IMR-90 (cell line): Measurements from ENCODE around the gene GMCL2. TPM values are rescaled to one million over a fixed set of nuclear protein-coding genes. Genes with fewer than 3 reads are reported as not detected.

Source experiments
- ATAC-seq: fragments of 200-7000 bp; cut with Tn5 transposase; 2 replicates; pipeline ENCODE4 v1.9.1; 2020; ENCODE audit warnings: low read depth, mild to moderate bottlenecking, moderate library complexity
- BruUV-seq: library from RNA; stranded (reverse); fragments of 400-500 nt; replicated peaks from 2 replicates; lab custom pipeline; 2021; lab: Mats Ljungman, UMichigan
- CTCF ChIA-PET: fragments of 300-600 bp; formaldehyde crosslinking; extraction: SDS; loops from one replicate; lab custom pipeline; 2021; ENCODE audit warnings: antibody characterized with exemption; lab: Yijun Ruan, JAX
- POLR2A ChIA-PET: fragments of 300-600 bp; sonication (Branson Sonifier 250); formaldehyde crosslinking; loops from one replicate; lab custom pipeline; 2022; ENCODE audit warnings: antibody characterized with exemption; ENCODE audit not compliant: unreplicated experiment; lab: Charles Lee
- DNase-seq: peaks from one replicate; pipeline ENCODE4 v3.0.0; 2013
- H2AFZ ChIP-seq: replicated peaks from 2 replicates; pipeline ENCODE3; 2013; ENCODE audit warnings: low read length, mild to moderate bottlenecking; ENCODE audit not compliant: poor library complexity
- H2AK5ac ChIP-seq: 2 replicates; pipeline ENCODE4 v1.6.1; 2013; ENCODE audit warnings: low read depth, low read length, inconsistent platforms
- H2AK9ac ChIP-seq: replicated peaks from 2 replicates; pipeline ENCODE3; 2013; ENCODE audit warnings: mild to moderate bottlenecking, low read depth, low read length, moderate library complexity; ENCODE audit not compliant: poor library complexity
- H2BK120ac ChIP-seq: 2 replicates; pipeline ENCODE4 v1.6.1; 2013; ENCODE audit warnings: low read depth, low read length, inconsistent platforms
- H2BK15ac ChIP-seq: 3 replicates; pipeline ENCODE4 v1.6.1; 2013; ENCODE audit warnings: low read depth, low read length, inconsistent platforms
- H2BK20ac ChIP-seq: 2 replicates; pipeline ENCODE4 v1.6.1; 2013; ENCODE audit warnings: low read depth, mild to moderate bottlenecking, inconsistent platforms, low read length, moderate library complexity
- H2BK5ac ChIP-seq: 2 replicates; pipeline ENCODE4 v1.6.1; 2013; ENCODE audit warnings: mild to moderate bottlenecking, low read depth, low read length, inconsistent platforms; ENCODE audit not compliant: poor library complexity, severe bottlenecking
- H3K14ac ChIP-seq: replicated peaks from 2 replicates; pipeline ENCODE4 v1.6.1; 2013; ENCODE audit warnings: low read depth, low read length, inconsistent platforms
- H3K18ac ChIP-seq: 2 replicates; pipeline ENCODE4 v1.6.1; 2013; ENCODE audit warnings: low read depth, low read length, control low read depth
- H3K23ac ChIP-seq: 2 replicates; pipeline ENCODE4 v1.6.1; 2013; ENCODE audit warnings: low read depth, low read length, inconsistent platforms
- H3K27ac ChIP-seq: 2 replicates; pipeline ENCODE4 v1.5.1; 2013; ENCODE audit warnings: mild to moderate bottlenecking, control low read depth, low read length; ENCODE audit not compliant: insufficient read depth
- H3K27me3 ChIP-seq: 2 replicates; pipeline ENCODE4 v1.6.1; 2013; ENCODE audit warnings: low read length; ENCODE audit not compliant: control insufficient read depth, insufficient read depth
- H3K36me3 ChIP-seq: 2 replicates; pipeline ENCODE4 v1.6.1; 2013; ENCODE audit warnings: low read length, mixed read lengths; ENCODE audit not compliant: control insufficient read depth, insufficient read depth
- H3K4ac ChIP-seq: 2 replicates; pipeline ENCODE4 v1.6.1; 2013; ENCODE audit warnings: low read depth, low read length, inconsistent platforms
- H3K4me1 ChIP-seq: 2 replicates; pipeline ENCODE4 v1.6.1; 2013; ENCODE audit warnings: low read length, mixed read lengths; ENCODE audit not compliant: control insufficient read depth, insufficient read depth
- H3K4me2 ChIP-seq: 2 replicates; pipeline ENCODE4 v1.6.1; 2013; ENCODE audit warnings: low read depth, mild to moderate bottlenecking, control low read depth, low read length, moderate library complexity
- H3K4me3 ChIP-seq: 2 replicates; pipeline ENCODE4 v1.5.1; 2013; ENCODE audit warnings: low read depth, mild to moderate bottlenecking, control low read depth, low read length, moderate library complexity; ENCODE audit not compliant: insufficient read depth
- H3K56ac ChIP-seq: 2 replicates; pipeline ENCODE4 v1.6.1; 2013; ENCODE audit warnings: low read length, inconsistent platforms; ENCODE audit not compliant: insufficient read depth; ENCODE audit errors: extremely low read depth
- H3K79me1 ChIP-seq, 2 experiments: 2 replicates each; pipeline ENCODE4 v1.6.1; 2013; ENCODE audit warnings: low read length in 2 of 2, inconsistent platforms in 1 of 2, low read depth in 1 of 2
- H3K9ac ChIP-seq: 2 replicates; pipeline ENCODE4 v1.6.1; 2013; ENCODE audit warnings: low read depth, low read length, control low read depth
- H3K9me1 ChIP-seq: 2 replicates; pipeline ENCODE4 v1.6.1; 2013; ENCODE audit warnings: low read length, inconsistent platforms; ENCODE audit not compliant: insufficient read depth
- H3K9me3 ChIP-seq: 2 replicates; pipeline ENCODE4 v1.6.1; 2013; ENCODE audit warnings: low read length; ENCODE audit not compliant: control insufficient read depth, insufficient read depth
- H4K20me1 ChIP-seq: 2 replicates; pipeline ENCODE4 v1.6.1; 2013; ENCODE audit warnings: low read length, inconsistent platforms; ENCODE audit not compliant: insufficient read depth
- H4K5ac ChIP-seq: 2 replicates; pipeline ENCODE4 v1.6.1; 2013; ENCODE audit warnings: mild to moderate bottlenecking, low read depth, low read length, control low read depth
- H4K8ac ChIP-seq, 2 experiments: 2 replicates each; pipeline ENCODE4 v1.6.1; 2013; ENCODE audit warnings: low read depth in 2 of 2, low read length in 2 of 2, control low read depth in 1 of 2, inconsistent platforms in 1 of 2
- H4K91ac ChIP-seq: 2 replicates; pipeline ENCODE4 v1.6.1; 2013; ENCODE audit warnings: low read depth, low read length, inconsistent platforms; ENCODE audit not compliant: insufficient read depth
- CEBPB ChIP-seq: IDR thresholded peaks from 2 replicates; pipeline ENCODE4 v1.6.1; 2012; ENCODE audit warnings: low read depth, low read length, improper control_type of control experiment
- CTCF ChIP-seq: conservative IDR thresholded peaks from 2 replicates; pipeline ENCODE4 v1.5.1; 2012; ENCODE audit warnings: mild to moderate bottlenecking, low read depth, low read length, improper control_type of control experiment
- MAFK ChIP-seq: IDR thresholded peaks from 2 replicates; pipeline ENCODE4 v1.6.1; 2012; ENCODE audit warnings: low read depth, low read length, improper control_type of control experiment
- NFE2L2 ChIP-seq: fragments of 150-350 bp; IDR thresholded peaks from 2 replicates; pipeline ENCODE4 v1.6.1; 2016; ENCODE audit warnings: low read depth, mild to moderate bottlenecking, low read length
- SMC3 ChIP-seq: fragments of 150-350 bp; IDR thresholded peaks from 2 replicates; pipeline ENCODE4 v1.6.1; 2016; ENCODE audit warnings: low read depth, mild to moderate bottlenecking, antibody characterized with exemption, low read length, moderate library complexity
- WGBS, 2 experiments: methylation state at CpG; one replicate each; pipeline versions ENCODE4 v1.1.5 to v1.1.7; 2013; ENCODE audit warnings: missing lambda C conversion rate in 2 of 2; ENCODE audit not compliant: insufficient read length in 1 of 2; ENCODE audit errors: extremely low coverage in 2 of 2; 5-methylcytosine and 5-hydroxymethylcytosine counted together
- dilution Hi-C: fragments of 300-500 bp; cut with HindIII; formaldehyde crosslinking; loops from one replicate; pipeline ENCODE4 v1.14.3; 2018; ENCODE audit warnings: low sequenced_read_pairs; ENCODE audit not compliant: unreplicated experiment
- in situ Hi-C: fragments of 300-500 bp; cut with MboI; formaldehyde crosslinking; loops from 3 replicates; pipeline ENCODE4 v1.14.3; 2019; ENCODE audit warnings: low sequenced_read_pairs, inconsistent platforms, mixed read lengths
- intact Hi-C: fragments of 100-400 bp; cut with micrococcal nuclease; formaldehyde crosslinking; loops from 2 replicates; pipeline ENCODE4 v1.10.0; 2022
- polyA plus RNA-seq, 3 experiments: library from polyadenylated mRNA; depleted of rRNA; stranded (reverse); fragments of >200 nt; gene quantifications; 2 replicates each; pipeline ENCODE4 v1.2.3, GENCODE V29; 2012; ENCODE audit warnings: low replicate concordance in 1 of 3
- total RNA-seq: library from RNA; depleted of rRNA; stranded (reverse); fragments of >200 nt; gene quantifications from 2 replicates; pipeline ENCODE4 v1.2.3, GENCODE V29; 2012

The GMCL2 gene
- total and polyA plus RNA-seq, 2 of the 4 experiments (the other 2 are of a cell fraction) = not detected

- H3K18ac ChIP-seq = no peak overlapping the region
- no peak overlapping the region for H3K23ac ChIP-seq
- in situ Hi-C loops = loop anchor here (10.0 to 25.0 kb wide), 2 partner anchors 214 to 546 kb away; partner anchors contain the start of gene B4GALT7
- no peaks in the 10 kb centered on the region for H3K27me3 ChIP-seq
- no peak overlapping the region for H3K14ac ChIP-seq
- H3K4ac ChIP-seq = no peak overlapping the region
- no peak overlapping the region for H2BK5ac ChIP-seq
- H2AK5ac ChIP-seq = no peak overlapping the region
- ChIA-PET CTCF (no interaction called here), POLR2A (no interaction called here)
- H2AK9ac ChIP-seq = peak overlapping the region; percentile 70
- BruUV-seq = no TSS peak
- DNase-seq = no peak
- no peaks in the 10 kb centered on the region for H3K9me3 ChIP-seq
- no peak for TF ChIP-seq CTCF
- no peak for TF ChIP-seq MAFK
- no peak for TF ChIP-seq NFE2L2
- TF ChIP-seq SMC3 = no peak
- no peak for TF ChIP-seq CEBPB
- no peak overlapping the region for H3K4me2 ChIP-seq
- no peak overlapping the region for H2BK15ac ChIP-seq
- WGBS, 2 experiments = 88% methylated on average over 11 of the region's 11 CpGs; no CpG with 5 or more reads in 1 of the 2 experiments
- no peak overlapping the region for H4K5ac ChIP-seq
- peaks cover 17 to 28% of the 10 kb centered on the region in 2 experiments for H3K79me1 ChIP-seq
- no peak overlapping the region for H2BK120ac ChIP-seq
- H3K9me1 ChIP-seq = peaks cover 7% of the 10 kb centered on the region; the same call in 1 of the 2 replicates
- no peak for ATAC-seq
- H3K36me3 ChIP-seq = peaks cover 43% of the 10 kb centered on the region
- H3K4me1 ChIP-seq = peaks cover 7% of the 10 kb centered on the region
- H3K4me3 ChIP-seq = no peak overlapping the region
- intact Hi-C loops = no loop called here
- H4K91ac ChIP-seq = no peak overlapping the region
- H4K20me1 ChIP-seq = peaks cover 4% of the 10 kb centered on the region; the same call in 1 of the 2 replicates
- dilution Hi-C loops = no loop called here
- no peak overlapping the region for H2AFZ ChIP-seq
- no peak overlapping the region for H3K9ac ChIP-seq
- no peak overlapping the region for H2BK20ac ChIP-seq
- H4K8ac ChIP-seq = no peak overlapping the region
- H3K56ac ChIP-seq = no peak overlapping the region
- no peak overlapping the region for H3K27ac ChIP-seq
Measured at GRCh38 chr5:178150977-178151734, 36.0 kb downstream of the GMCL2 start.
